GM12872 (cell line): ENCODE data around the gene ACVRL1.

Experiments used
- CTCF ChIP-seq: IDR thresholded peaks from 3 replicates; pipeline ENCODE4 v1.5.1; 2011; ENCODE audit warnings: low read depth, mild to moderate bottlenecking, low read length, moderate library complexity; ENCODE audit not compliant: insufficient read depth

The ACVRL1 gene

DNA sequence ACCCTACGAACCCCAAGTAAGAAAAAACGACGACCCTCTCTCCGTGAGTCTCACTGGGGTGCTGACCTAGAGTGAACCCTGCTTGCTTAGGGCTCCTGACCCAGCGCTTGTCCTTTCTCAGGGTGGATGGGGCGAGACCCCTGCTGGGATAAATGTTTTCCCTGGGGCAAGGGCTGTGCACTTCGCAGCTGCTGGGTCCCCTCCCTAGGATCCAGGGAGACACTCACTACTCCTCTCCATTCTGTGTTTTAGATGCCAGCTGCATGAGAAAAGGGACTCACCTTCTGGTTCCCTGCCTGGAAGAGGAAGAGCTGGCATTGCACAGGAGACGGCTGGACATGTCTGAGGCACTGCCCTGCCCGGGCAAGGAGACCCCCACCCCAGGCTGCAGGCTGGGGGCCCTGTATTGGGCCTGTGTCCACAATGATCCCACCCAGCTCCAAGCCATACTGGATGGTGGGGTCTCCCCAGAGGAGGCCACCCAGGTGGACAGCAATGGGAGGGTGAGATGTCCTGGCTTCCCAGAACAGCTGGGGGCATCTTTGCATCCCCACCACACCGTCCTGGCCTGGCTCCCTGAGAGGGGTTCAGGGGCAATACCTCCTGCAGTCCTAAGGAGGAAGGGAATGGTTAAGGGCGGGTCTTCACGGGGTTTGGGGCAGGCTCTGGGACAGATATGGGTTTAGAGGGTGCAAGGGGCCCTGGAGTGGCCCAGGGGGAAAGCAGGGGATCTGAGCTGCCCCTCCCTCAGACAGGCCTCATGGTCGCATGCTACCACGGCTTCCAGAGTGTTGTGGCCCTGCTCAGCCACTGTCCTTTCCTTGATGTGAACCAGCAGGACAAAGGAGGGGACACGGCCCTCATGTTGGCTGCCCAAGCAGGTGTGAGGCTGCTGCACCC lies 18.7 kb upstream of the ACVRL1 start:
- TF ChIP-seq CTCF, result no peak

- 0 out of 3 replicates have a peak, but pooled peaks have one; percentile 10 for TF ChIP-seq CTCF
Measured at GRCh38 chr12:51889216-51890132, 17.8 kb upstream of the ACVRL1 start.

DNA sequence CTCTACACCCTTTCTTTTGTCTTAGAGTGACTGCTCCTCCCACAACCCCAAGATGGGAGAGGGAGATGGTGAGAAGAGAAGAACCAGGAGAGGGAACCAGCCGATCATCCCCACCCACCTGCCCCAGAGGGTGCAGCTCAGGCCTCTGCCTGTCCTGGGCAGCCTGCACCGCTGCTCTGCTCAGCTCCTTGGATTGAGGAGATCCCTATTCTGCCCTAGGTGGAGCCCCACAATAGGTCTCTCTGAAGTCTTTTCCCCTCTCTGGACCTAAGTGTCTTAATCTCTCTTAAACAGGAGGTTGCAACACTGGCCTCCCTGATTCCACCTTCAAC lies 17.2 kb upstream of the ACVRL1 start:
- no peak for TF ChIP-seq CTCF

DNA sequence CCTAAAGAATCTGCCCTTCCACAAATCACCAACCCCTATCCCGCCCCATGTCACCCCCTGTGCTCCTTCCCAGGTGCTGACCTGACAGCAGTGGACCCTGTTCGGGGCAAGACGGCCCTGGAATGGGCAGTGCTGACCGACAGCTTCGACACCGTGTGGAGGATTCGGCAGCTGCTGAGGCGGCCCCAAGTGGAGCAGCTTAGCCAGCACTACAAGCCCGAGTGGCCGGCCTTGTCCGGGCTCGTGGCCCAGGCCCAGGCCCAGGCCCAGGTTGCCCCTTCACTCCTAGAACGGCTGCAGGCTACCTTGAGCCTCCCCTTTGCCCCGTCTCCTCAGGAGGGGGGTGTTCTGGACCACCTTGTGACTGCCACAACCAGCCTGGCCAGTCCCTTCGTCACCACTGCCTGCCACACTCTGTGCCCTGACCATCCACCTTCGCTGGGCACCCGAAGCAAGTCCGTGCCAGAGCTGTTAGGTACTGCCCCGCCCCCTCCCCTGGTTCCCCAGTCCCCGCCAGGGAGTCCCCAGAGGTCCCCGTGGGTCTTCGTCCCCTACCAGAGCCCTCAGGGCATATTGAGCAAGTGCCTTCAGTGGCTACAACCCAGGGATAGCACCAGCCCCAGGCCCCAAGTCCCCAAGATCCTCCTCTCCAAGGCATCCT lies 16.7 kb upstream of the ACVRL1 start:
- no peak for TF ChIP-seq CTCF

DNA sequence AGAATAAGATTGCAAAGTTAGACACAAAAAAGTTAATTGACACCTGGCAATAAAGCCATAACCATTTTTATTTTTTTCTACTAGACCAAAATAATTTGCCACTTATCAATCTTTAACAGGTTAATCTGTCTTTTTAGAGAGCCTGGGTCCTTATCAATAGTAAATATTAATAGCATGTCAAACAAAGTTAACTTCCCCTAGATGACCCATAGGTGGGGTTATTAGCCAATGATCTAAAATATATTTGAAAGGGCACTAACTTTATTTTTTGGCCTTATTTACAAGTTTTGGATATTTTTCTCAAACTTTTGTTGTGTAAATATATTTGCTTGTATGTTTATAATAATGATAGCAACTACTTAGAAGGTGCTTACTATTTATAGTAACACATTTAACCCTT lies 15.5 kb upstream of the ACVRL1 start:
- TF ChIP-seq CTCF, result peak; percentile 19; the same call in 1 of the 3 replicates

- no peak for TF ChIP-seq CTCF
Measured at GRCh38 chr12:51893786-51894185, 13.5 kb upstream of the ACVRL1 start.
